ENCODE data around the gene ARPC1B.
"Not testable (repeated sequence)": the region's sequence is repeated elsewhere in the genome, so short reads cannot be mapped to it uniquely, and the experiment has no call there.

Gene ARPC1B

GRCh38 chr7:99374111-99375064 lies at the start of gene ARPC1B:
TSS of gene ARPC1B (plus strand) at chr7:99374730. CDS start at chr7:99385715, 10,985 bp downstream.
- peak; percentile 87 for DNase-seq

- no peak for DNase-seq
These were observed 49.5 kb upstream of the ARPC1B start for GRCh38 chr7:99325001-99325493.

- DNase-seq = peak; percentile 94
These were observed 48.7 kb upstream of the ARPC1B start, which contains the start of gene ARPC1A for GRCh38 chr7:99325592-99326407. TSS of gene ARPC1A (plus strand) at chr7:99325898. CDS start at chr7:99333354, 7,456 bp downstream.

GRCh38 chr7:99326408-99326782 lies 48.1 kb upstream of the ARPC1B start:
- DNase-seq = no peak

GRCh38 chr7:99330314-99330961 lies 44.1 kb upstream of the ARPC1B start:
- DNase-seq = peak; percentile 7

GRCh38 chr7:99331002-99331401 lies 43.5 kb upstream of the ARPC1B start:
- DNase-seq = no peak

GRCh38 chr7:99339595-99339994 lies 34.9 kb upstream of the ARPC1B start:
- no peak for DNase-seq

- DNase-seq = no peak
These were observed 33.9 kb upstream of the ARPC1B start for GRCh38 chr7:99340659-99341058.

- DNase-seq = no peak
These were observed 30.4 kb upstream of the ARPC1B start for GRCh38 chr7:99344061-99344647.

GRCh38 chr7:99350641-99351040 lies 23.9 kb upstream of the ARPC1B start:
- DNase-seq = not testable (repeated sequence)

- DNase-seq = no peak
These were observed 22.3 kb upstream of the ARPC1B start for GRCh38 chr7:99352247-99352646.

- no peak for DNase-seq
These were observed 19.4 kb upstream of the ARPC1B start for GRCh38 chr7:99355098-99355497.

- DNase-seq = no peak
These were observed 16.6 kb upstream of the ARPC1B start for GRCh38 chr7:99357701-99358490.

- DNase-seq = not testable (repeated sequence)
These were observed 16.0 kb upstream of the ARPC1B start for GRCh38 chr7:99358521-99358920.

GRCh38 chr7:99359465-99360154 lies 14.9 kb upstream of the ARPC1B start:
- no peak for DNase-seq

- no peak for DNase-seq
These were observed 11.7 kb upstream of the ARPC1B start for GRCh38 chr7:99362801-99363200.

- DNase-seq = no peak
These were observed 11.2 kb upstream of the ARPC1B start for GRCh38 chr7:99363286-99363685.

GRCh38 chr7:99365318-99366141 lies 9.0 kb upstream of the ARPC1B start:
- peak; percentile 77 for DNase-seq

GRCh38 chr7:99366646-99367045 lies 7.9 kb upstream of the ARPC1B start:
- no peak for DNase-seq

Data from CD4-positive, alpha-beta T cell treated with Interleukin-10 for 1 hour (primary cell).